GM13976 (cell line): ENCODE data around the gene MYRFL.

Experiments
- DNase-seq: peaks from one replicate; pipeline ENCODE4 v3.0.0; 2012; ENCODE audit warnings: low spot score
- in situ Hi-C: fragments of 300-500 bp; cut with MboI; formaldehyde crosslinking; loops from one replicate; pipeline ENCODE4 v1.12.0; 2022; ENCODE audit warnings: low sequenced_read_pairs, mixed read lengths, inconsistent platforms; ENCODE audit not compliant: unreplicated experiment
- TF ChIP-seq, protein P1 (sequence below): IDR thresholded peaks from 2 replicates; pipeline ENCODE4 v1.5.1; 2012; ENCODE audit warnings: borderline replicate concordance, mild to moderate bottlenecking; ENCODE audit not compliant: insufficient read depth; ENCODE audit errors: extremely low read depth, missing control alignments, control extremely low read depth

Gene MYRFL

DNA sequence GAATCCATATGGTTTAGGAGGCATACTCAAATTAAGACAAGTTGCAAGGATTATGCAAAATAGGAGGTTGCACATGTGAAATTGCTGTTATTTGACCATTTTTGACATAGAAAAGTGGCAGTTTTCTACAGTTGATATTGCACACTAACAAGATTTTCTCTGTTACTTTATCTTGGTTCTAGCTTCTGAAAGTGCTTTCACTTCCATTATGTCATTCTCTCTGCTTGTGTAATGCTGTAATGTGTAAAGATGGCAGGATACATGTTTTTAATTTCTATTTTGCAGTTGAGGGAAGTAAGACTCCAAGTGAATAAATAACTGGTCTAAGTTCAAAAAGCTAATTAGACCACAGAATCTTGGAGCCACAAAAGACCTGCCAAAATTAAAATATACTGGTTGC is 60.6 kb downstream of the MYRFL start:
- DNase-seq = peak; percentile 33
- TF ChIP-seq, protein P1, sequence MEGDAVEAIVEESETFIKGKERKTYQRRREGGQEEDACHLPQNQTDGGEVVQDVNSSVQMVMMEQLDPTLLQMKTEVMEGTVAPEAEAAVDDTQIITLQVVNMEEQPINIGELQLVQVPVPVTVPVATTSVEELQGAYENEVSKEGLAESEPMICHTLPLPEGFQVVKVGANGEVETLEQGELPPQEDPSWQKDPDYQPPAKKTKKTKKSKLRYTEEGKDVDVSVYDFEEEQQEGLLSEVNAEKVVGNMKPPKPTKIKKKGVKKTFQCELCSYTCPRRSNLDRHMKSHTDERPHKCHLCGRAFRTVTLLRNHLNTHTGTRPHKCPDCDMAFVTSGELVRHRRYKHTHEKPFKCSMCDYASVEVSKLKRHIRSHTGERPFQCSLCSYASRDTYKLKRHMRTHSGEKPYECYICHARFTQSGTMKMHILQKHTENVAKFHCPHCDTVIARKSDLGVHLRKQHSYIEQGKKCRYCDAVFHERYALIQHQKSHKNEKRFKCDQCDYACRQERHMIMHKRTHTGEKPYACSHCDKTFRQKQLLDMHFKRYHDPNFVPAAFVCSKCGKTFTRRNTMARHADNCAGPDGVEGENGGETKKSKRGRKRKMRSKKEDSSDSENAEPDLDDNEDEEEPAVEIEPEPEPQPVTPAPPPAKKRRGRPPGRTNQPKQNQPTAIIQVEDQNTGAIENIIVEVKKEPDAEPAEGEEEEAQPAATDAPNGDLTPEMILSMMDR = no peak
- in situ Hi-C loops = loop anchor here (25.0 kb wide), 1 partner anchor 852 kb away; no protein-coding TSS in a partner anchor

DNA sequence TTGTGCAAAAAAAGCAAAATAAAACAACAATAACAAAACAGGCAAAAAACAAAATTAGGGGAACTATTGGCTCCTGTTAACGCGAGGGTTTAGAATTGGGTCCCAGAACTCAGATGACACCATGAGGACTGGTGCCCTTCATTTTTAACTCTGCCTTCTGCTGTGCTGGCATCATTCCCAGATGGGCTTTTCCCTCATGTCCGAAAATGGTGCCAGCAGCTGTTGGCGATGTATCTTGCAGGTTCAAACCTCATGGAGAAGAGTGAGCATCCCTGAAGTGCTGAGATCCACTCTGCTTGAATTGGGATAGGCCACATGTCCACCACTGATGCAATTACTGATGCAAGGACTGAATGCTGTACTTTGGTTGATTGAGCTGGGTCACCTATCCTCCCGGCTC is 61.1 kb downstream of the MYRFL start:
- in situ Hi-C loops = loop anchor here (25.0 kb wide), 1 partner anchor 851 kb away; no protein-coding TSS in a partner anchor
- no peak for DNase-seq
- TF ChIP-seq, protein P1 = no peak

DNA sequence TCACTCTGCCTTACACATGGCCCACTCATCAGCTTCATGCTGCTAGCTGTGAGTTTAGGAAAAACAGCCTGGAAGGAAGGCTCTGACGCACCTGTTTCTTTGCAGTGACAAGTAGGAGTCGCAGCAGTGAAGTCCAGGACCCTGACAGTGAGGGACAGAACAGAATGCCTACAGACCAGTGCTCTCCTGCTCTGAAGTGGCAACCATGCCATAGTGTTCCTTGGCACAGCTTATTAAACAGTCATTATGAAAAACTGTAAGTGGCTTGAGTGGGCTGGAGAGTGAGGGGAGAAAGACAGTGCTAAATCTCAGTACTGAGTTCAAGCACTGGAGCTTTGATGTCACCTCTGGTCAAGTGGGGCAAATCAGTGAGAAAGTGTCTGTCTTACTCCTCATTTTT is 61.7 kb downstream of the MYRFL start:
- in situ Hi-C loops = loop anchor here (25.0 kb wide), 1 partner anchor 851 kb away; no protein-coding TSS in a partner anchor
- TF ChIP-seq, protein P1 = no peak
- DNase-seq = no peak

DNA sequence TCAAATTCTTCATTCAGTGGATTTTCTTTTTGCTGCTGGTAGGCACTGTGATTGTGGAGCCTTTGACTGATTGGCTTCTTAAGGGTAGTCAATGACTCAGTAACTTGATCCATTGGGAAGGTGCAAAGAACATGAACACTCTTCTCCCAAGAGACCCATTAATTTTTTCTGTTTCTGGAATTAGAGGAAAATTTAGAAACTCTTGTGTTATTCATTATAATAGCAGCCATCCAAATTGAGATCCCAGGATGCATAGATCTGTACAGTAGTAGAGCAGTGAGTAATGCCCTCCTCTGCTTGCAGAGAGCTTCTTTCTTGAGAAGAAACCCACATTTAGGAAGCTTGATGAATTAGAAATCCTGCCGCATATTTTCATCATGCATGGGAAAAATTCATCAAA is 63.9 kb downstream of the MYRFL start:
- DNase-seq = no peak
- in situ Hi-C loops = loop anchor here (25.0 kb wide), 1 partner anchor 848 kb away; no protein-coding TSS in a partner anchor
- TF ChIP-seq, protein P1 = no peak

DNA sequence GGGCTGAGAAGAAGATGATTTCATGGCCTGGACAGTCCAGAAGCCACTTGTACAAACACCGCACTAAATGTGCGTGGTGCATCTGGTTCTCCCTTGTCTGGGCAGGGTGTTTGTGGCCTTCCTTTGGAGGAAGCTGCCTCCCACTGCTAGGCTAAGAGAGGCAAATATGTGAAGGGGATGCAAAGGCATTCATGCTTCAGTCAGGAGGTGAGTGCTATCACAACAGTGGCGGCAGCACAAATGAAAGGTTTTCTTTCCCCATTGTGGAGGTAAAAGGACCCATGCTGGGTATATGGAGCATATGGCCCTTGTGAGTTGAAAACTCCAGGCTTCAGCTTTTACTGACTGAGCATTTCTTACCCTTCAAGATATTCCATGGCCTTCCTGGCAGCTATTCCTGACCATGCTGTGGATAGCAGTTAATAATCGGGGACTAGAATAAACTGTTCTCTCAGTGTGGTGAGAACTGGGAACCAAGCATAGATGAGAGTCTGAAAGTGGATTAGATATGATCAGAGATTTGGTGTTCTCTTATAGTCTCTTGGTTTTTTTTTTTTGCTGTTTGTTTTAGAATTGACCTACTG is 69.9 kb downstream of the MYRFL start:
- in situ Hi-C loops = loop anchor here (10.0 to 25.0 kb wide), 2 partner anchors 680 to 842 kb away; no protein-coding TSS in a partner anchor
- DNase-seq = no peak
- TF ChIP-seq, protein P1 = no peak

DNA sequence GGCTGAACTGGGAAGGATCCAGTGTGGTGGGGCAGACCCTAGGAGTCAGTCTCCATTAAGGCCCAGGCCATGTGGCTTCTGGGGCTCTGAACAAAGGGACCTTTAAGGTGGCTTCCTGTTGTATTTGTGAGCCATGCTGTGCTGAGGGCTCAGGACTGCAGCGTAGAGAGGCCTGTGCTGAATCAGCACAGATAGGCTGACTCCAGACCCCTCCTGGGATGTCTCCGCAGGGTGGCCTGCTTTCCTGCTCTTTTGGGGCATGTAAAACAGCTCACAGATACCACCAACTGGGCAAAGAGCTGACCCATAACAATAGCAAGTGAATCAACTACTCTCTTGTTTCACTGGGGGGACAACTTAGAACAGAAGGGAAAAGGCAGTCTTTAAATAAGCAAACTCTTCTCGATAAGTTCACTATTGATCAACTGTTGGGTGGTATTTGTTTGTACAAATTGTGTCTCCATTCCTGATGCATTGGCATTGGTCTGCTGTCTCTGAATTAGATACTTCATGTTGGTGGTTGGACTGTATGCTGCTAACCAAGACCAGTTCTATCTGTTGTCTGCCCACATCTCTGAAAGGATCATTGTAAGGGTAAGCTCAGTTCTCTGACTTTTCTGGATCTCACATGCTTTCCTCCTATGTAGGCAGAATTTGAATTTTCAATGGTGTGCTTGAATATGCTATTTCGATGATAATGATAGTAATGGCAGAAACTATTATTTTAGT is 71.8 kb downstream of the MYRFL start:
- no peak for DNase-seq
- TF ChIP-seq, protein P1 = no peak
- in situ Hi-C loops = loop anchor here (10.0 to 25.0 kb wide), 2 partner anchors 678 to 840 kb away; no protein-coding TSS in a partner anchor
